Fibroblast of pulmonary artery (primary cell): ENCODE results near the gene NSMF.
A peak's percentile ranks its signal among the peaks of the same experiment; 100 is the strongest.

Source experiments
- DNase-seq: peaks from one replicate; pipeline ENCODE4 v3.0.0-alpha.2; 2010; ENCODE audit warnings: low read depth
- H3K4me3 ChIP-seq: replicated peaks from 2 replicates; pipeline ENCODE4 v1.5.1; 2011; ENCODE audit warnings: low read depth, mild to moderate bottlenecking, control low read depth, low read length, moderate library complexity
- TF ChIP-seq, protein P1 (sequence below): IDR thresholded peaks from 2 replicates; pipeline ENCODE4 v1.5.1; 2011; ENCODE audit warnings: mild to moderate bottlenecking, control low read depth, low read length, inconsistent platforms; ENCODE audit errors: missing control alignments

The NSMF gene

DNA sequence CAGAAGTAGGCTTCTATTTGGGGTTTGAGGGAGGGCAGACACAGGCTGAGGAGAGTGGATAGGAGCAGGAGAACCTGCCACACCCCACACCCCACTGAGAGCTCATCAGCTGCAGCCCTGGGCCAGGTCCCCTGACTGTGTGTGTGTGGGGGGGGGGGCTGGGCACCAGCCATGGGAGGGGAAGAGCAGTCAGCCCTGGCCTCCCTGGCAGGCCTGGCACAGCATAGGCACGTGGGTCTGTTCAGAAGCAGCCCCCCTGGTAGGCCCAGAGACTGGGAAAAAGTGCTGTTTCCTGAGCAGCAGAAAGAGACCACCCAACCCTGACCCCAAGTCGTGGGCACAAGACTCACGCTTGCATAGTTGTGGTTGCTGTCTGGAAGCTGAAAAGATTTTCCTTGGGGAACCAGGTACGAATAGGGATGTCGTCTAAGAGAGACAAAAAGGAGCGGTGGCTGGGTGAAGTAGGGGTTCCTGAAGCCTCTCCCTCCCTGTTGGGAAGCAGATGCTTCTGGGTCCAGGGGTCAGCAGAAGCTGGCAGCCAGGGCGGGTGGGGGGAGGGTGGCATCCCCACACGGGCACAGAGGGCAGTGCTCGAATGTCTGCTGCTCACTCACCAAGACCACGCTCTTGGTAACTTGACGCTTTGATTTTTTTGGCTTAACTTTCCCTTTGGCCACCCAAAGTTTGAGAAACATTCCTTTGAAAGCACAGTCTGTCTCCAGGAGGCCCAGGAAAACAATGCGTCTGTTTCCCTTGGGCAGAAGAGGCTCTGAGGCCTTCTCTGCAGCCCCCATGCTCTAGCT, 2.9 kb downstream of the NSMF start:
- peak; percentile 38 for DNase-seq
- H3K4me3 ChIP-seq, result no peak overlapping the region
- TF ChIP-seq, protein P1, sequence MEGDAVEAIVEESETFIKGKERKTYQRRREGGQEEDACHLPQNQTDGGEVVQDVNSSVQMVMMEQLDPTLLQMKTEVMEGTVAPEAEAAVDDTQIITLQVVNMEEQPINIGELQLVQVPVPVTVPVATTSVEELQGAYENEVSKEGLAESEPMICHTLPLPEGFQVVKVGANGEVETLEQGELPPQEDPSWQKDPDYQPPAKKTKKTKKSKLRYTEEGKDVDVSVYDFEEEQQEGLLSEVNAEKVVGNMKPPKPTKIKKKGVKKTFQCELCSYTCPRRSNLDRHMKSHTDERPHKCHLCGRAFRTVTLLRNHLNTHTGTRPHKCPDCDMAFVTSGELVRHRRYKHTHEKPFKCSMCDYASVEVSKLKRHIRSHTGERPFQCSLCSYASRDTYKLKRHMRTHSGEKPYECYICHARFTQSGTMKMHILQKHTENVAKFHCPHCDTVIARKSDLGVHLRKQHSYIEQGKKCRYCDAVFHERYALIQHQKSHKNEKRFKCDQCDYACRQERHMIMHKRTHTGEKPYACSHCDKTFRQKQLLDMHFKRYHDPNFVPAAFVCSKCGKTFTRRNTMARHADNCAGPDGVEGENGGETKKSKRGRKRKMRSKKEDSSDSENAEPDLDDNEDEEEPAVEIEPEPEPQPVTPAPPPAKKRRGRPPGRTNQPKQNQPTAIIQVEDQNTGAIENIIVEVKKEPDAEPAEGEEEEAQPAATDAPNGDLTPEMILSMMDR, result no peak

DNA sequence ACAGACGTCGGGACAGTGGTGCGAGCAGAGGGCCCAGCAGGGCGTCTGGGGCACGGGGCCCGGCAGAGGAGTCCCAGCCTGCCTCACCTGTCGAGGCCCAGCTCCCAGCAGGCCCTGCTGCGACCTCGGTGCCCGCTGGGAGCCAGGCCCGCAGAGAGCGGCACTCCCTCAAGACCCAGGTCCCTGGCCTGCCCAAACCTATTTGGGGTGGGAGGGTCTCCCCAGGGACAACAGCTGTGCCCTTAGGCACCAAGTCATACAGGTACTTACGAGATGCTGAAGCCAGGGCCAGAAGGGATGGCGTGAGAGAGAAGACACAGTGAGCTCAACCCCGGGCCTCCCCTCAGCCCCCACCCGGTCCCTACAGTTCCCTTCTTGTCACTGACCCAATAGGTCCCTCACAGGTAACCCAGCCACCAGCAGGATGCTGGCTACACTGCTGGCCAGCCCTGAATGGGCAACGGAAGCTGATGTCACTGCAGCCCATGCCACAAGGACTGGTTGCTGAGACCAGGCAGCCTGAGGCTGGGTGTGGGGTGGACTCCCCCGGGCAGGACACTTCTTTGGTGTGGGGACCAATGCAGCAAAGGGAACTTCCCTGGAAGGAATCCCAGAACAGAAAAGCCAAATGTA, 3.7 kb downstream of the NSMF start:
- no peak overlapping the region for H3K4me3 ChIP-seq
- no peak for DNase-seq

DNA sequence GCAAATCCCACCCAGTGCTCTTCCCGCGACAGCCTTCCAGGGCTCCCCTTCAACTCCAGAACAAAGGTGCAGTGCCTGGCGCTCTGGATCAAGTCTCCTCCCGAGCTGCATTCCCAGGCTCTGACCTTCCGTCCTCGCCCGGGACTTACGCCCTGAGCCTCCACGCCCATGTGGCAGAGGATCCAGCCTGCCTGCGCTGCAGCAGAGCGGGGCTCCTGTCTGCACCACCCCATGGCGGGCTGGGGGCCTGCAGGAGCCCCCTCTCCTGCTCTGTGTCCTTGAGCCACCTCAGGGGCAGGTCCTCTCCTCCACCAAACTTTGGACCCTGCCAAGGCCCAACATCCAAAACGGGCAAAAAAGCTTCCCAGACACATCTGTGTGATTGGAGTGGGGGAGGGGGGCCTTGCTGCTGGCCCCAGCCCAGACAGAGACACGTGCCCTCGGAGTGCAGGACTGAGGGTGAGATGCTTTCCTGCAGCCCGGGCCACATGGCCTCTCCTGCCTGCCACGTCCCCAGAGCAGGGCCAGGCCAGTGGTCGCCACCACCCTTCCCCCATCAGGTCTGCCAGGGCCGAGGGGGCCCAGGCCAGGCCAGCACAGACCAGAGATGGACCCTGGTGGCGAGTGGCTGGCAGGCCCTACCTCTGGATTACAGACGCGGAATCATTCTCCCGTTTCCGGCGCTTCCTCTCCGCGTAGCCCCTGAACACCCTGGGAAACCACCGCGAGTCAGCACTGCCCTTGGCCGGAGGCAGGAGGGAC, 4.4 kb downstream of the NSMF start:
- no peak overlapping the region for H3K4me3 ChIP-seq
- no peak for DNase-seq
- TF ChIP-seq, protein P1, result no peak

More for the DNA sequence above, 3.7 kb downstream of the NSMF start:
- TF ChIP-seq, protein P1, result no peak

DNA sequence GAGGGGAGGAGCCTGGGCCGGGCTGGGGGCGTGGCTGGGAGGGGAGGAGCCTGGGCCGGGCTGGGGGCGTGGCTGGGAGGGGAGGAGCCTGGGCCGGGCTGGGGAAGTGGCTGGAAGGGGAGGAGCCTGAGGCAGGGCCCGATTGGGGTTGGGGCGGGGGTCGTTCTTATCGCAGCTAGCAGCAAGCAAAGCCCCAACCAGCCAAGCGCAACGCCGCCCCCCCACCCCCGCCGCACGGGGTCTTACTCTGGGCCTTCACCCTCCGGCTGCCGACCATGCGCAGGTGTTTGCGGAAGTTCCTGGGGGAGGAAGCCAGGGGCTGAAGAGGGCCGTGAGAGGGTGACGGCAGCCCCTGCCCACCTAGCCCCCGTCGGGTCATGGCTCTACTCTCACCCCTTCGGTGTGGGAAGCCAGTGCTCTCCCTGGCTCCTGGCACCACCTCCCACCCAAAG, 5.0 kb downstream of the NSMF start:
- TF ChIP-seq, protein P1, result no peak
- DNase-seq, result peak; percentile 27
- no peak overlapping the region for H3K4me3 ChIP-seq

DNA sequence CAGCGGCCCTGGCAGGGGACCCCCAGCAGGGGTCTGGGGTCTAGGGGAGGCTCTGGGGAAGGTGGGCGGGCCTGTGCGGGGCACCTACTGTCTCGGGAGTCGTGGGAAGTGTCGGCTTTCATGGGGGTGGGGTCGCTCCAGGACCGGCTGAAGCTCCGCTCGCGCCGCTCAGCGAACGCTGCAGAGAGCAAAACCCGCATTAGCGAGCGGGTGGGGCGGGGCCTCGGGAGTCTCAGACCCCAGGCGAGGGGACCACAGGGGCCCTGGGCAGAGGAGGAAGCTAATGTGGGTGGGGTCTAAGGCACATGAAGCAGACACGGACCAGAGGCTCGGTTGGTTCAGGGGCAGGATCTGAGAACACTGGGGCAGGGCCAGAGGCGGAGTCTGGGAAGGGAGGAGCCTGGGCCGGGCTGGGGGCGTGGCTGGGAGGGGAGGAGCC, 5.5 kb downstream of the NSMF start:
- no peak overlapping the region for H3K4me3 ChIP-seq
- peak; percentile 76 for DNase-seq
- TF ChIP-seq, protein P1, result no peak

DNA sequence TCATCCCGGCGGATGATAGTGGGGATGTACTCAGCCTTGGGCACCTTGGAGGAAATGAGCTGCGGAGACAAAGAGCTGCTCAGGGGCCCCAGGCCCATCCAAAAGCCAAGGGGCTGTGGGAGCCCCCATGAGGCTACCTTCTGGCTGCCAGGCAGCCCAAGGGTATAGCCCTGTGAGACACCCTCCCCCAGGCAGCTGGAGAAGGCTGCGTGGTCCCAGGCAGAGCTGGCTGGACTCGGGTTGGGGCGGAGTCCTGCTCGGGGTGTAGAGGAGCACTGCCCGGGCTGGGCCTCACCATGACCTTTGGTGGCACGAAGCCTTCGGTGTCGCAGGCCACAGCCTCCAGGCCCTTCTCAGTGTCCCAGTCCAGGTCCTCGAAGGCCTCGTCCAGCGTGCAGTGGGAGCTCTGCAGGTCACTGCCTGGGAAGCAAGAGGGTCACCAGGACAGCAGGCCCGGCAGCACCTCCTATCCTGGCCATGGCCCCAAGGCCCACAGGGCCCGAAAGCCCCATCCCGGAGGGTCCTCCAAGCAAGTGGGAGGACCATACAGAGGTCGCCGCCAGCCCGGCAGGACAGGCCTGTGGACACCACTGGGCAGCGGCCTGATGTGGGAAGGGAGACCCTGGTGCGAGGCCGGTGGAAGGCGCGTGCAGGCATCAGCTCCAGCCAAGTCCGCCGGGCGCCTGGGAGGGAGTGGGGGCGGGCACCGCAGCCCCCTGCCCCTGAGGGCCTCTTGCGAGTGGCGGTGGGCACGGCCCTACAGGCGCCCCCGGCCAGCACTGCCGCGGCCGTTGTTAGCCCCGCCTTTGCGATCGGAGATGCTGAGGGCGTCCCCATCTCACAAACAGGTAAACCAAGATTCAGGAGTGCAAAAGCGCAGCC, 6.1 kb downstream of the NSMF start:
- TF ChIP-seq, protein P1, result no peak
- H3K4me3 ChIP-seq, result no peak overlapping the region
- no peak for DNase-seq
